ENCODE measurements around the gene B4GALT4.
"Not testable (repeated sequence)": the region's sequence is repeated elsewhere in the genome, so short reads cannot be mapped to it uniquely, and the experiment has no call there.

B4GALT4 gene
- 16.6 to 19.1 reads per million in 2 donors for total RNA-seq

GRCh38 chr3:119240591-119241434, at the start of gene B4GALT4:
Gene B4GALT4 (minus strand): TSS chr3:119240878. CDS start chr3:119230099, 10,779 bp downstream.
- DNase-seq, result peak; percentile 53

DNA sequence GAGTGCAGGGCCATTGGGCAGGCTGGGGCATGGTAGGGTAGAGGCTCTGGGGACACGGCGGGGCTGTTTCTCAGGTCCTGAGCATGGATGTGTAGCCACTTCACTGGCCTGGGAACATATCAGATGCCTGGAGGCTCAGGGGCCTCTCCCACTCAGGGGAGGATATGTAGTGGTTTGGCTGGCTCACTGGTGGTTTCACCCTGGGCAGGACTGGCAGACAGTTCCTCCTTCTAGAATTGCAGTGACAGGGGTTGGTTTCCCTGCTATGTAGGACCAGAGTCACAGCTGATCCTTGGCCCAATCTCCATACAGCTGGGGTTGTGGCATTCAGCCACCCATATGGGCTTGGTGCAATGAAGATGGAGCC, 48.7 kb upstream of the B4GALT4 start:
- DNase-seq, result no peak

DNA sequence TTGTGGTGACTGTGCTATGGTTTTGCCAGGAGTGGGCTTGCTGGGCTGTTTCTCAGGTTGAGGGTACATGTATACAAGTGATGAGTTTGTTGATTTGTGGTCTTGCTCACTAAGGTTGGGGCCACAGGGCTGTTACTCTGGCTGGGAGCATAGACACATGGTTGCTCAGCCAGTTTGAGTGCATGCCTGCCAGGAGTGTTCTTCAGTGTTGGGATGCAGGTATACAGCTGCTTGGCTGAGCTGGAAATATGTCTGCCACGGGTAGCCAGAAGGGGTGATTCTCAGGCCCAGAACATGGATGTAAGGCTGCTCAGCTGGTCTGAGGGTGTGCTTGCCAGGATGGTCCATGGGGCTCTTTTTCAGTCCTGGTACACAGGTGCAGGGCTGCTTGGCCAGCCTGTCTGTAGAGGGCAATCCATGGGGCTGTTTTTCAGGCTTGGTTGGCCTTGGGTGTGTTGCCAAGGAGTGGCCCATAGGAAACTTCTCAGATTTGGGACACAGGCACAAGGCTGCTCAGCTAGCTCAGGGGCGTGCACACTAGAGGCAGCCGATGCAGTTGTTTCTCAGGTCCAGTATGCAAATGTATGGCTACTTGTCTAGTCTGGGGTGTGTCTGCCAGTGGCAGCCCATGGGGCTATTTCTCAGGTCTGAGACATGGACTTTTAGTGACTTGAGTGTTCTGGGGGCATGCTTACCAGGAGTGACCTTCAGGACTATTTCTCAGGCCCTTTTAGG, 48.2 kb upstream of the B4GALT4 start:
- no peak for DNase-seq

DNA sequence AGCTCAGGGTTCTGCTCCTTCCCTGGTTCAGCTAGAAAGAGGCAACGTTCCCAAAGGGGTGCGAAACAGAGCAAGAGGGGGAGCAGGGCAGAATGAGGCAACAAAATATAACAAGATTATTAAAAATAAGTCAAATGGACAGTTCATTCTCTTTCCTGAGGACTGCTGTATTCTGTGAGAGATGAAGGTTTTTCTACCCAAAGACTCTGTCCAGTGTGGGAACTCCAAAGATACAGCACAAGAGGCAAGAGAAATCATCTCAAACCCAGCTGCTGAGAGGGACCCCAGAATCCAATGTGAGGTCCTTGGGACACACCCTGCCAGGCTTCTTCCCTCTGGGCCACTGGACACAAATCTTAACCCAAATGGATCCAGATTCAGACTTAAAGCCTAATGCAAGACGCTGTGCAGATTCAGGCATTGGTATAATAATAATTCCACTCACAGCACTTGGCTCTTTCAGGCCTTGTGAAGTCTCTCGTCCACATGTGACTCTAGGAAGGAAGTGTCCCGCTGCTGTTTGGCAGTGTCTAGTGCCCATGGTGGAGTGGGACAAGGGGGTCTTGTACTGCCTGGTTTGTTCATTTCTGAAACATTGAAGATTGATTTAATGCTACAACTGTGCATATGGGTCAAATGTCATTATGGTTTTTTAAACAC, 39.0 kb upstream of the B4GALT4 start:
- no peak for DNase-seq

GRCh38 chr3:119279101-119279554, 38.5 kb upstream of the B4GALT4 start:
- DNase-seq, result no peak

GRCh38 chr3:119276680-119277079, 36.0 kb upstream of the B4GALT4 start:
- no peak for DNase-seq

GRCh38 chr3:119270212-119270611, 29.5 kb upstream of the B4GALT4 start:
- DNase-seq, result not testable (repeated sequence)

DNA sequence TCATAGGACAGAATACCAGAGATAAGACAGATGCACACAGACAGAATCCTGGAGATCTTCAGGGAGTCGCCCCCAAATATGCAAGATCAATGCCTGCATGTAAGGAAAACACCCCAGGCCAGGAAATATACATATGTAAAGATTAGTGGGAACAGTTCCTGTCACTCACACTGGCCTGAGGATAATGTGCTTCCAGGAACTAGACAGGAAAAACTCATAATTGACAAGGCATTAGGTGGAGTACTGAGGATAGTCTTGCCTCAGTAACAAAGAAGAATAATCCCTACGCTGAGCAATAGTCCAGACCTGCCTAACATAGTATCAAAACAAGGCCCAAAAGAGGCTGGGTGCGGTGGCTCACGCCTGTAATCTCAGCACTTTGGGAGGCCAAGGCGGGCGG, 20.4 kb upstream of the B4GALT4 start:
- DNase-seq, result no peak

GRCh38 chr3:119259821-119260220, 19.1 kb upstream of the B4GALT4 start:
- no peak for DNase-seq

GRCh38 chr3:119258915-119259314, 18.2 kb upstream of the B4GALT4 start:
- no peak for DNase-seq

DNA sequence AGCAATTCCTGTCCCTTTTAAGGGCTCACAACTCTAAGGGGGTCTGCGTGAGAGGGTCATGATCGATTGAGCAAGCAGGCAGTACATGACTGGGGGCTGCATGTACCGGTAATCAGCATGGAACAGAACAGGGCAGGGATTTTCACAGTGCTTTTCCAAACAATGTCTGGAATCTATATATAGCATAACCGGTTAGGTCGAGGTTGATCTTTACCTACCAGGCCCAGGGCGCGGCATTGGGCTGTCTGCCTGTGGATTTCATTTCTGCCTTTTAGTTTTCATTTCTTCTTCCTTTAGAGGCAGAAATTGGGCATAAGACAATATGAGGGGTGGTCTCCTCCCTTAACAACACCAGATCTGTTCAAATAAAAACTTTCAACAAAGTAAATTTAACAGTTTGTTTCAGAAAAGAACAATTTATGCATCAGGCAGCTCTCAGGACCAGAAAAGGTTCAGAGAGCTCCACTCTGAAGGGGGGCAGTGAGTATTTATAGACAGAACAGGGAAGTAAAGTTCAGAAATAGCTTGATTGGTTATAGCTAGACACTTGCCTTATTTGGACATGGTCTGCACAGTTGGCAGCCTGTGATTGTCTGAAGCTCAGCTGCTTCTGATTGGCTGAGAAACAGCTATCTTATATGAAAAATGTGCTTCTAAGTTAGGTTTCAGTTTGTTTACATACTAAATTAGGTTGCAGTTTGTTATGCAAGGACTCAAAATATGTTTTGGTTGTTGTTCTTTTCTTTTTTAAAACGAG, 17.2 kb upstream of the B4GALT4 start:
- no peak for DNase-seq

DNA sequence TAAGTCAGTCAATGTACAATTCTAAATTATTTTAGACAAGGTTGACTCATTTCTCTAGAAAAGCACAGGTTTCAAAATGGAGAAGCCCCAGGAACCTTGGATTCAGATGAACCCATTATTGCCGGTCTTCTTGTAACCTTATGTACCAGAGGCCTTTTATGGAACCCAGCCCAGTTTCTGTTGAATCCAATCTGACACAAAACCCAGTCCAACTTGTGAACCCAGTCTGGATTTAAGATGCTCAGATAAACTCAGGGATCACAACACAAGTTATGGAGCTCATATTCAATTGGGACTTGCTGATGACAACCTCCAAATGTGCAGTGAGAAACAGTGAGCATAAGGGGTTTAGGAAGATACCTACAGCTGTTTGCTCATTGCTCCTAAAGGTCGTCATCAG, 16.4 kb upstream of the B4GALT4 start:
- DNase-seq, result no peak

DNA sequence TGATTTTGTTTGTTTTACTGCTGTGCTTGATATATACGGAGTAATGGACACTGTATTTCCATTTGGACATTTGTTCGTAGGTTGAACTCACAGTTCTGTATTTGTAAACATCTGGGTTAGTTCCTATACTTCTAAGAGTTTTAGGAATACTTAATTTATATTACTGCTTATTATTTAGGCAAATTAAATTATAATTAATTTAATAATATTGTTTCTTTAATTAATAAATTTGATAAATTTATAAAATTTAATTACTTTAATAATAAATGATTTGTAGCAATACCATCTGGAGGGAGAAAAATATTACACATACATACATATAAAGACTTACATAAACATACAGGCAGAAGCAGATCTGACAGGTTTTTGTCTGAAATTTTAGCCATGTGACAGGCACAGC, 14.5 kb upstream of the B4GALT4 start:
- DNase-seq, result no peak

DNA sequence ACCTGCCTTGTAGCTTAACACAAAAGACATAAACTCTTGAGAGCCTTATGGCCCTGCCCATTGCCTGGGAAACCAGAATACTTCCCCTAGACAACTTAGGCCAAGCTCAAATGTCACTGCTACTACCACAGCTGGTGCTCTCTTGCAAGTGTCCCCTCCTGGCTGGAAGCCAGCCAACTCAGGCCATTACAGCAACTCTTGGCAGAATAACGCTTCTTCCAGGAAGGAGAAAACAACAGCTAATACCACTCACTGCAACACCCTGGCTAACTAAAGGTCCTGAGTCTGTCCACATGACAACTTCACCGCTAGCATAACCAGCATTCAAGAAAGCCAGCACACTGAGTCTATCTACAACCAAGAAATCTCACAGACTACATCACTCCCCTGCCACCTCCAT, 5.1 kb upstream of the B4GALT4 start:
- no peak for DNase-seq

DNA sequence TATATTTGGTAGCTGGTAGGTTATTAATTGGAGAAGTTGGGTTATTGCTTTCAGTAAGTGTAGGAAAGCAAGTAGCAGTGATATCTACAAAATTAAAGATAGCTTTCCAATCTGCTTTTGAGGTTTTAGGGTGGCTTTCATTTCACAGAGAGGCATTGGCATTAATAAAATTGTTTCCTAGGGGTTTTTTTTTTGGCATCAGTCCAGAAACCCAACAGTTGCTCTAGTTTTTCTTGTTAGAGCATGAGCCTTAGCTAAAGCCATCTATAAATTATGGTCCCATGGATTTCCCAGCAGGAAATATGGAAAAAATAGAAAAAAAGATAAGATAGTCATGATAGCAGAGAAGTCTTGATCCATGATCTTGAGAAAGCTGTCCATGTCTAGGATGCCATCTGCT, 3.0 kb upstream of the B4GALT4 start:
- no peak for DNase-seq

- not testable (repeated sequence) for DNase-seq
These were observed 2.4 kb upstream of the B4GALT4 start for GRCh38 chr3:119243058-119243529.

GRCh38 chr3:119242387-119243057, 1.8 kb upstream of the B4GALT4 start:
- not testable (repeated sequence) for DNase-seq

- DNase-seq, result no peak
These were observed 532 bp downstream of the B4GALT4 start for GRCh38 chr3:119240101-119240590.

GRCh38 chr3:119239206-119239820, 1.4 kb downstream of the B4GALT4 start:
- DNase-seq, result no peak

- no peak for DNase-seq
These were observed 2.3 kb downstream of the B4GALT4 start for GRCh38 chr3:119238363-119238762.

GRCh38 chr3:119237299-119237698, 3.4 kb downstream of the B4GALT4 start:
- no peak for DNase-seq

All from T-helper 9 cell (primary cell).